GM18520 (cell line): ENCODE data around the gene PCDHGA12.
A peak's percentile ranks its signal among the peaks of the same experiment; 100 is the strongest.
"Not testable (repeated sequence)": the region's sequence is repeated elsewhere in the genome, so short reads cannot be mapped to it uniquely, and the experiment has no call there.

Experiments used
- ATAC-seq: cut with Tn5 transposase; IDR thresholded peaks from one replicate; pipeline ENCODE4 v1.9.1; 2021; ENCODE audit not compliant: unreplicated experiment

Gene PCDHGA12

DNA sequence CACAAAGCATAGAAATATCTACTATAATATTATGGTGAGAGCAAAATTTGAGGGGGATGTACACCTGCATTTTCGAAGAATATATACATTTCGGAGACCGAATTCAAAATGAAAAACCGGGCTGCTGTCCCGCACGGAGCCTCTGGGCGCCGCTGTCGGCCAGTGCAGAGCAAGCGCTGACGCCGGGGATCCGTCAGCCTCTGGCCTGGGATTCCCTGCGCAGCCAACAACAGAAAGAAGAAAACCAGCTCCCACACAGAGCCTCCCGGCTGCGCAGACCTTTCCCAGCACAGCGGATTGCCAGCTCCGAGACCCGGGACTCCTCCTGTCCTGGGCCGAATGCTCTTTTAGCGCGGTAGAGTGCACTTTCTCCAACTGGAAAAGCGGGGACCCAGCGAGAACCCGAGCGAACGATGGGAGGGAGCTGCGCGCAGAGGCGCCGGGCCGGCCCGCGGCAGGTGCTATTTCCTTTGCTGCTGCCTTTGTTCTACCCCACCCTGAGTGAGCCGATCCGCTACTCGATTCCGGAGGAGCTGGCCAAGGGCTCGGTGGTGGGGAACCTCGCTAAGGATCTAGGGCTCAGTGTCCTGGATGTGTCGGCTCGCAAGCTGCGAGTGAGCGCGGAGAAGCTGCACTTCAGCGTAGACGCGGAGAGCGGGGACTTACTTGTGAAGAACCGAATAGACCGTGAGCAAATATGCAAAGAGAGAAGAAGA, 22.4 kb upstream of the PCDHGA12 start, which contains the start of gene PCDHGB6:
Gene PCDHGB6 (plus strand): TSS at position 232 of the 716 bp plus-strand sequence. CDS start 182 bp downstream, at position 414.
- ATAC-seq: not testable (repeated sequence)

DNA sequence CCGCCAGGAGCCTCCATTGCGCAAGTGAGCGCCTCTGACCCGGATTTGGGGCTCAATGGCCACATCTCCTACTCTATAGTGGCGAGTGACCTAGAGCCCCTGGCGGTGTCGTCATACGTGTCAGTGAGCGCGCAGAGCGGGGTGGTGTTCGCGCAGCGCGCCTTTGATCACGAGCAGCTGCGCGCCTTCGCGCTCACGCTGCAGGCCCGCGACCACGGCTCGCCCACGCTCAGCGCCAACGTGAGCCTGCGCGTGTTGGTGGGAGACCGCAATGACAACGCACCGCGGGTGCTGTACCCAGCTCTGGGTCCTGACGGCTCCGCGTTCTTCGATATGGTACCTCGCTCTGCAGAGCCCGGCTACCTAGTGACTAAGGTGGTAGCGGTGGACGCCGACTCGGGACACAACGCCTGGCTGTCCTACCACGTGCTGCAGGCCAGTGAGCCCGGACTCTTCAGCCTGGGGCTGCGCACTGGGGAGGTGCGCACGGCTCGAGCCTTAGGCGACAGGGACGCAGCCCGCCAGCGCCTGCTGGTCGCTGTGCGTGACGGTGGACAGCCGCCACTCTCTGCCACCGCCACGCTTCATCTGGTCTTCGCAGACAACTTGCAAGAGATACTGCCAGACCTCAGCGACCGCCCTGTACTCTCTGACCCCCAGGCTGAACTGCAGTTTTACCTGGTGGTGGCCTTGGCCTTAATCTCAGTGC, 20.6 kb upstream of the PCDHGA12 start:
- no peak for ATAC-seq

DNA sequence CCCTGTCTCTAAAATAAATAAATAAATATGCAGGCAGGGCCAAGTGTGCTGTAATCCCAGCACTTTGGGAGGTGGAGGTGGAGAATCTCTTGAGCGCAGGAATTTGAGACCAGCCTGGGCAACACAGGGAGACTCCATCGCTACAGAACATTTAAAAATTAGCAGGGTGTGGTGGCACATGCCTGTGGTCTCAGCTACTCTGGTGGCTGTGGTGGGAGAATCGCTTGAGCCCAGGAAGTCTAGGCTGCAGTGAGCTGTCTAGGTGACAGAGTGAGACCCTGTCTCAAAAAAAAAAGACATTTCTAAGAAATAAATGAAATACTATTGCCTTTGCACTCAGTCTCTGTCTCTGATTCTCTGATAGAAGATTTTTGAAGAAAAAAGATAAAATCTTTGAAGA, 18.7 kb upstream of the PCDHGA12 start:
- no peak for ATAC-seq

DNA sequence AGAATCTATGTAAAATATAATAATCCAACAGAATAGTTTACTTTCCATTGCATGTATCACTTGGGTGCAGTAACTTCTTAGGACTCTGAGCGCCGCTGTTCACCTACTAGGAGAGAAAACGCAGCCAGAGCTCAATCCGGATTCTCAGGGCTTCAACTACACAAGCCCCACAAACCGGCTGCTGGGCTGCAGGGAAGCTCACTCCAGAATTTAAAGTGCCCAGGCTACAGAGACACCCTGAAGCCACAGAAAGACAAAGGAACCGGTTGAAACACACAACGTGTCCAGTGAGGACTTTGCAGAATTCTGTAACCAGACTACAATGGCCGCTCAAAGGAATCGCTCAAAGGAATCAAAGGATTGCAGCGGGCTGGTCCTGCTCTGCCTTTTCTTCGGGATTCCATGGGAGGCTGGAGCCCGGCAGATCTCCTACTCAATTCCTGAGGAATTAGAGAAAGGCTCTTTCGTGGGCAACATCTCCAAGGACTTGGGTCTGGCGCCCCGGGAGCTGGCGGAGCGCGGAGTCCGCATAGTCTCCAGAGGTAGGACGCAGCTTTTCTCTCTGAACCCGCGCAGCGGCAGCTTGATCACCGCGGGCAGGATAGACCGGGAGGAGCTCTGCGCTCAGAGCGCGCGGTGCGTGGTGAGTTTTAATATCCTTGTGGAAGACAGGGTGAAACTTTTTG, 17.3 kb upstream of the PCDHGA12 start, which contains the start of gene PCDHGA10:
Gene PCDHGA10 (plus strand): TSS at position 134 of the 686 bp plus-strand sequence. CDS start 189 bp downstream, at position 323.
- peak; percentile 54 for ATAC-seq

DNA sequence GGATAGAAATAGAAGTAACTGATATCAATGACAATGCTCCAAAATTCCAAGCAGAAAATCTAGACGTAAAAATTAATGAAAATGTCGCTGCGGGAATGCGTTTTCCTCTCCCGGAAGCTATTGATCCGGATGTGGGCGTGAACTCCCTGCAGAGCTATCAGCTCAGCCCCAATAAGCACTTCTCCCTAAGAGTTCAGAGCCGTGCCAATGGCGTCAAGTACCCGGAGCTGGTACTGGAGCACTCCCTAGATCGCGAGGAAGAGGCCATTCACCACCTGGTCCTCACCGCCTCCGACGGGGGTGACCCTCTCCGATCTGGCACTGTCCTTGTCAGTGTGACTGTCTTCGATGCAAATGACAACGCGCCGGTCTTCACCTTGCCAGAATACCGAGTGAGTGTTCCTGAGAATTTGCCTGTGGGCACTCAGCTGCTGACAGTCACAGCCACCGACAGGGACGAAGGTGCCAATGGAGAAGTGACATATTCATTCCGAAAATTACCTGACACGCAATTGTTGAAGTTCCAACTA, 16.7 kb upstream of the PCDHGA12 start:
- no peak for ATAC-seq

DNA sequence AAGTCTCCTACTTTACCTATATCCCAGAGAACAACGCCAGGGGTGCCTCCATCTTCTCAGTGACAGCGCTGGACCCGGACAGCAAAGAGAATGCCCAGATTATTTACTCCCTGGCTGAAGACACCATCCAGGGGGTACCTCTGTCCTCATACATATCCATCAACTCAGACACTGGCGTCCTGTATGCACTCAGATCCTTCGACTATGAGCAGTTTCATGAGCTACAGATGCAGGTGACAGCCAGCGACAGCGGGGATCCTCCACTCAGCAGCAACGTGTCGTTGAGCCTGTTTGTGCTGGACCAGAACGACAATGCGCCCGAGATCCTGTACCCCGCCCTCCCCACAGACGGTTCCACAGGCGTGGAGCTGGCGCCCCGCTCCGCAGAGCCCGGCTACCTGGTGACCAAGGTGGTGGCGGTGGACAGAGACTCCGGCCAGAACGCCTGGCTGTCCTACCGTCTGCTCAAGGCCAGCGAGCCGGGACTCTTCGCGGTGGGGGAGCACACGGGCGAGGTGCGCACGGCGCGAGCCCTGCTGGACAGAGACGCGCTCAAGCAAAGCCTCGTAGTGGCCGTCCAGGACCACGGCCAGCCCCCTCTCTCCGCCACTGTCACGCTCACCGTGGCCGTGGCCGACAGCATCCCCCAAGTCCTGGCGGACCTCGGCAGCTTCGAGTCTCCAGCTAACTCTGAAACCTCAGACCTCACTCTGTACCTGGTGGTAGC, 15.6 kb upstream of the PCDHGA12 start:
- not testable (repeated sequence) for ATAC-seq

DNA sequence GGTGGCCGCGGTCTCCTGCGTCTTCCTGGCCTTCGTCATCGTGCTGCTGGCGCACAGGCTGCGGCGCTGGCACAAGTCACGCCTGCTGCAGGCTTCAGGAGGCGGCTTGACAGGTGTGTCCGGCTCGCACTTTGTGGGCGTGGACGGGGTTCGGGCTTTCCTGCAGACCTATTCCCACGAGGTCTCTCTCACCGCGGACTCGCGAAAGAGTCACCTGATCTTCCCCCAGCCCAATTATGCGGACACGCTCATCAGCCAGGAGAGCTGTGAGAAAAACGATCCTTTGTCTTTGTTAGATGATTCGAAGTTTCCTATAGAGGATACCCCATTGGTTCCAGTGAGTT, 15.1 kb upstream of the PCDHGA12 start:
- ATAC-seq: not testable (repeated sequence)

DNA sequence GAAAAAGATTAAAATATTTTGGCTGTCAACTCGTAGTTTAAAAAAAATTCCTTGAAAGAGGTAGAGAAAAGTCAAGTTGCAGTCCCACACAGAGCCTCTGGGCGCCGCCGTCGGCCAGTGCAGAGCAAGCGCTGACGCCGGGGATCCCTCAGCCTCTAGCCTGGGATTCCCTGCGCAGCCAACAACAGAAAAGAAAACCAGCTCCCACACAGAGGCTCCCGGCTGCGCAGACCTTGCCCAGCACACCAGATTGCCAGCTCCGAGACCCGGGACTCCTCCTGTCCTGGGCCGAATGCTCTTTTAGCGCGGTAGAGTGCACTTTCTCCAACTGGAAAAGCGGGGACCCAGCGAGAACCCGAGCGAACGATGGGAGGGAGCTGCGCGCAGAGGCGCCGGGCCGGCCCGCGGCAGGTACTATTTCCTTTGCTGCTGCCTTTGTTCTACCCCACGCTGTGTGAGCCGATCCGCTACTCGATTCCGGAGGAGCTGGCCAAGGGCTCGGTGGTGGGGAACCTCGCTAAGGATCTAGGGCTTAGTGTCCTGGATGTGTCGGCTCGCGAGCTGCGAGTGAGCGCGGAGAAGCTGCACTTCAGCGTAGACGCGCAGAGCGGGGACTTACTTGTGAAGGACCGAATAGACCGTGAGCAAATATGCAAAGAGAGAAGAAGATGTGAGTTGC, 12.7 kb upstream of the PCDHGA12 start, which contains the start of gene PCDHGB7:
Gene PCDHGB7 (plus strand): TSS at position 184 of the 679 bp plus-strand sequence. CDS start 183 bp downstream, at position 367.
- peak; percentile 67 for ATAC-seq

DNA sequence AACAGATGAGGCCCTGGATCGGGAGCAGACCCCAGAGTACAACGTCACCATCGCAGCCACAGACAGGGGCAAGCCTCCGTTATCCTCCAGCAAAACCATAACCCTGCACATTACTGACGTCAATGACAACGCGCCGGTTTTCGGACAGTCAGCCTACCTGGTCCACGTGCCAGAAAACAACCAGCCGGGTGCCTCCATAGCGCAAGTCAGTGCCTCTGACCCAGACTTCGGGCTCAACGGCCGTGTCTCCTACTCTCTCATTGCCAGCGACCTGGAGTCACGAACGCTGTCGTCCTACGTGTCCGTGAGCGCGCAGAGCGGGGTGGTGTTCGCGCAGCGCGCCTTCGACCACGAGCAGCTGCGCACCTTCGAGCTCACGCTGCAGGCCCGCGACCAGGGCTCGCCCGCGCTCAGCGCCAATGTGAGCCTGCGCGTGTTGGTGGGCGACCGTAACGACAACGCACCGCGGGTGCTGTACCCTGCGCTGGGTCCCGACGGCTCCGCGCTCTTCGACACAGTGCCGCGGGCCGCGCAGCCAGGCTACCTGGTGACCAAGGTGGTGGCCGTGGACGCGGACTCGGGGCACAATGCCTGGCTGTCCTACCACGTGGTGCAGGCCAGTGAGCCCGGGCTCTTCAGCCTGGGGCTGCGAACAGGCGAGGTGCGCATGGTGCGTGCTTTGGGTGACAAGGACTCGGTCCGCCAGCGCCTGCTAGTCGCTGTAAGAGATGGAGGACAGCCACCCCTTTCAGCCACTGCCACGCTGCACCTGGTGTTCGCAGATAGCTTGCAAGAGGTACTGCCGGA, 11.0 kb upstream of the PCDHGA12 start:
- ATAC-seq: no peak

DNA sequence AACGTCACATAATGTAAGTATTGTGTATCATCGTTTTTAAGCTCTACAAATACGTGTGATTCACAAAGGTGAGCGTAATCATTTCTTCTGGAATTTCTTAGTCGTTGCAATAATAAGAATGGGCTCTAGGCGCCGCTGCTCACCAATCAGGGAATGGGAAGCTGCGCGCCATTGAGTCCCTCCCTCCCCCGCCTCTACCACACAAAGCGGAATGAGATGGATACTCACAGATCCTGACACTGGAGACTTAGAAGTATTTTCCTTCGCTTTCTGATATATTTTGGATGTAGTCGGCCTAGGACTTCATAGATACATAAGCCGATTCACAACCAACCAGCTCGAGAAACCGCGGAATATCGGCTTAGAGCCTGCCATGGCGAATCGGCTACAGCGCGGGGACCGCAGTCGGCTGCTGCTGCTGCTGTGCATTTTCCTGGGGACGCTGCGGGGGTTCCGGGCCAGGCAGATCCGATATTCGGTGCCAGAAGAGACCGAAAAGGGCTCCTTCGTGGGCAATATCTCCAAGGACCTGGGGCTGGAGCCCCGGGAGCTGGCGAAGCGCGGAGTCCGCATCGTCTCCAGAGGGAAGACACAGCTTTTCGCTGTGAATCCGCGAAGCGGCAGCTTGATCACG, 9.3 kb upstream of the PCDHGA12 start, which contains the start of gene PCDHGA11:
Gene PCDHGA11 (plus strand): TSS at position 197 of the 634 bp plus-strand sequence. CDS start 177 bp downstream, at position 374.
- ATAC-seq: peak; percentile 37

DNA sequence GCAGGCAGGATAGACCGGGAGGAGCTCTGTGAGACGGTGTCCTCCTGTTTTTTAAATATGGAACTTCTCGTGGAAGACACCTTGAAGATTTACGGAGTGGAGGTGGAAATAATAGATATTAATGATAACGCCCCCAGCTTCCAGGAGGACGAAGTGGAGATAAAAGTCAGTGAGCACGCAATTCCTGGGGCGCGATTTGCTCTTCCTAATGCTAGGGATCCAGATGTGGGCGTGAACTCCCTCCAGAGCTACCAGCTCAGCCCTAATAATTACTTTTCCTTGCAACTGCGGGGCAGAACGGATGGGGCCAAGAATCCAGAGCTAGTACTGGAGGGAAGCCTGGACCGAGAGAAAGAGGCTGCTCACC, 8.8 kb upstream of the PCDHGA12 start:
- no peak for ATAC-seq

DNA sequence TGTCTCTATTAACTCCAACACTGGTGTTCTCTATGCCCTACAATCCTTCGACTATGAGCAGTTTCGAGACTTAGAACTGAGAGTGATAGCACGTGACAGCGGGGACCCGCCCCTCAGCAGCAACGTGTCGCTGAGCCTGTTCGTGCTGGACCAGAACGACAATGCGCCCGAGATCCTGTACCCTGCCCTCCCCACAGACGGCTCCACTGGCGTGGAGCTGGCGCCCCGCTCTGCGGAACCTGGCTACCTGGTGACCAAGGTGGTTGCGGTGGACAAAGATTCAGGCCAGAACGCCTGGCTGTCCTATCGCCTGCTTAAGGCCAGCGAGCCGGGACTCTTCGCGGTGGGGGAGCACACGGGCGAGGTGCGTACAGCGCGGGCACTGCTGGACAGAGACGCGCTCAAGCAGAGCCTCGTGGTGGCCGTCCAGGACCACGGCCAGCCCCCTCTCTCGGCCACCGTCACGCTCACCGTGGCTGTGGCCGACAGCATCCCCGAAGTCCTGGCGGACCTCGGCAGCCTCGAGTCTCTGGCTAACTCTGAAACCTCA, 7.5 kb upstream of the PCDHGA12 start:
- no peak for ATAC-seq

DNA sequence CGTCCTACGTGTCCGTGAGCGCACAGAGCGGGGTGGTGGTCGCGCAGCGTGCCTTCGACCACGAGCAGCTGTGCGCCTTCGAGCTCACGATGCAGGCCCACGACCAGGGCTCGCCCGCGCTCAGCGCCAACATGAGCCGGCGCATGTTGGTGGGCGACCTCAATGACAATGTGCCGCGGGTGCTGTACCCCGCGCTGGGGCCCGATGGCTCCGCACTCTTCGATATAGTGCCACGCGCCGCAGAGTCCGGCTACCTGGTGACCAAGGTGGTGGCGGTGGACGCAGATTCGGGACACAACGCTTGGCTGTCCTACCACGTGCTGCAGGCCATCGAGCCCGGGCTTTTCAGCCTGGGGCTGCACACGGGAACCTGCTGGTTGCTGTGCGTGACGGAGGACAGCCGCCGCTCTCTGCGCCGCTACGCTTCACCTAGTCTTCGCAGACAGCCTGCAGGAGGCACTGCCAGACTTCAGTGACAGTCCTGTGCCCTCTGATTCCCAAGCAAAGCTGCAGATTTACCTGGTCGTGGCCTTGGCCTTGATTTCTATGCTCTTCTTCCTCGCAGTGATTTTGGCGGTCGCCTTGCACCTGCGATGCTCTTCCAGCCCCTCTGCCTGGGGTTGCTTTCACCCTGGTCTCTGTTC, 2.4 kb upstream of the PCDHGA12 start:
- ATAC-seq: no peak

DNA sequence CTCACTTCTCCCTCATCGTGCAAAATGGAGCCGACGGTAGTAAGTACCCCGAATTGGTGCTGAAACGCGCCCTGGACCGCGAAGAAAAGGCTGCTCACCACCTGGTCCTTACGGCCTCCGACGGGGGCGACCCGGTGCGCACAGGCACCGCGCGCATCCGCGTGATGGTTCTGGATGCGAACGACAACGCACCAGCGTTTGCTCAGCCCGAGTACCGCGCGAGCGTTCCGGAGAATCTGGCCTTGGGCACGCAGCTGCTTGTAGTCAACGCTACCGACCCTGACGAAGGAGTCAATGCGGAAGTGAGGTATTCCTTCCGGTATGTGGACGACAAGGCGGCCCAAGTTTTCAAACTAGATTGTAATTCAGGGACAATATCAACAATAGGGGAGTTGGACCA, 979 bp downstream of the PCDHGA12 start:
- ATAC-seq: no peak

DNA sequence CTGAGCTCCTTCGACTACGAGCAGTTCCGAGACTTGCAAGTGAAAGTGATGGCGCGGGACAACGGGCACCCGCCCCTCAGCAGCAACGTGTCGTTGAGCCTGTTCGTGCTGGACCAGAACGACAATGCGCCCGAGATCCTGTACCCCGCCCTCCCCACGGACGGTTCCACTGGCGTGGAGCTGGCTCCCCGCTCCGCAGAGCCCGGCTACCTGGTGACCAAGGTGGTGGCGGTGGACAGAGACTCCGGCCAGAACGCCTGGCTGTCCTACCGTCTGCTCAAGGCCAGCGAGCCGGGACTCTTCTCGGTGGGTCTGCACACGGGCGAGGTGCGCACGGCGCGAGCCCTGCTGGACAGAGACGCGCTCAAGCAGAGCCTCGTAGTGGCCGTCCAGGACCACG, 2.0 kb downstream of the PCDHGA12 start:
- not testable (repeated sequence) for ATAC-seq

DNA sequence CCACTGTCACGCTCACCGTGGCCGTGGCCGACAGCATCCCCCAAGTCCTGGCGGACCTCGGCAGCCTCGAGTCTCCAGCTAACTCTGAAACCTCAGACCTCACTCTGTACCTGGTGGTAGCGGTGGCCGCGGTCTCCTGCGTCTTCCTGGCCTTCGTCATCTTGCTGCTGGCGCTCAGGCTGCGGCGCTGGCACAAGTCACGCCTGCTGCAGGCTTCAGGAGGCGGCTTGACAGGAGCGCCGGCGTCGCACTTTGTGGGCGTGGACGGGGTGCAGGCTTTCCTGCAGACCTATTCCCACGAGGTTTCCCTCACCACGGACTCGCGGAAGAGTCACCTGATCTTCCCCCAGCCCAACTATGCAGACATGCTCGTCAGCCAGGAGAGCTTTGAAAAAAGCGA, 2.4 kb downstream of the PCDHGA12 start:
- ATAC-seq: not testable (repeated sequence)

DNA sequence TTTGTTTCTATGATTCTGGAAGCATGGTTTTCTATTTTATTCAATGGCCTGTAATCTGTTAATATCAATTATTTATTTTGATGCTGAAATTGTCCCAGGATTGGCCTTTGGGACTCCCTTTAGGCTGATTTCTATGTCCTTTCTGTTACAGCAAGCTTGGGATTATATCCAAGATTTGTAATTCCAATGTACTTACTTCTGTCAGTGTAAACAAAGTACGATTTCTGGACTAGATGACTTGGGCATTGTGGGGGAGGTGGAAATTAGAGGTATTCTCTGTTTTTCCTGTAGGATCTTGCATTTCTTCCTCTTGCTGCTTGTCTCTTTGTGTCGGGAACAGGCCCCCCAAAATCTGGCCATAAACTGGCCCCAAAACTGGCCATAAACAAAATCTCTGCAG, 3.7 kb downstream of the PCDHGA12 start:
- no peak for ATAC-seq

DNA sequence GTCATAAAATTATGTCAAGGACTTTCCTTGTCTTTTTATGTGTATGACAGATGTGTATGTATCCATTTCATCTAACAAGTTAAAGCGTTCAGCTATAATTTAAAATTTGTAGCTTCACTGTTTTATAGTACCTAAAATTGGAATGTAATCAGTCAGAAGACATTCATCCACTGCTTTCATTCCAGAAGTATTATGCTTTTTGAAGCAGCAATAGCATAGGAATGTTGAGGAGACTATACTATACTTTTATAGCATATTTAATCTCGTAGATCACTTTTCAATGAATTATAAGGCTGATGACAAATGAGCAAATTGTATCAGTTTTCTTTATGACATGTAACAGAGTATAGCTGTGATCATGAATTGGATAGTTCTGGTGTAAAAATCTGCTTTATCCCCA, 6.9 kb downstream of the PCDHGA12 start:
- ATAC-seq: no peak
